Measurements from ENCODE around the gene TNFRSF13B. TPM values are rescaled to one million over a fixed set of nuclear protein-coding genes. Genes with fewer than 3 reads are reported as not detected.

The TNFRSF13B gene
- total RNA-seq (2021; ENCODE audit: unreplicated experiment): not detected
- not detected for polyA plus RNA-seq (2012; ENCODE audit: insufficient read length)
- Bru-seq, nascent RNA: percentile 13 among the genes with signal in this experiment
- percentile 8 among the genes with signal in this experiment for BruChase-seq, experiment 1, labeled RNA remaining after a 2-hour chase
- percentile 20 among the genes with signal in this experiment for BruChase-seq, experiment 2, labeled RNA remaining after a 6-hour chase
- long read RNA-seq: 0 reads

GRCh38 chr17:16971458-16972338 is at the start of gene TNFRSF13B:
Gene TNFRSF13B (minus strand): TSS chr17:16972118. CDS start chr17:16972075, 43 bp downstream.
- Histone ChIP-seq H3K36me3 (ENCODE audit: control insufficient read depth, insufficient read depth, low read length) (no peaks in the 10 kb centered on the region), H3K27me3 (ENCODE audit: control insufficient read depth, insufficient read depth, low read length) (no peaks in the 10 kb centered on the region), H3K4me3 (ENCODE audit: low read depth in 2 of 2, low read length in 2 of 2) (no peak within 1 kb of the TSS), H3K9me3 (ENCODE audit: control insufficient read depth, insufficient read depth, low read depth, low read length) (no peaks in the 10 kb centered on the region), H3K4me1 (ENCODE audit: control insufficient read depth, insufficient read depth, low read length) (no peaks in the 10 kb centered on the region), H3K27ac (ENCODE audit: low read length) (no peak within 1 kb of the TSS)
- no TSS peak for BruUV-seq (replicated peaks)
- TF ChIP-seq POLR2AphosphoS5 (IDR thresholded peaks at IDR 0.05; ENCODE audit: low read depth, low read length): no peak
- TF ChIP-seq REST (IDR thresholded peaks at IDR 0.05; ENCODE audit: insufficient read depth in 1 of 2, low read depth in 2 of 2, low read length in 1 of 2): no peak
- TF ChIP-seq SIN3A (IDR thresholded peaks at IDR 0.05; ENCODE audit: borderline replicate concordance, insufficient read depth, low read depth, low read length): no peak
- no peak for TF ChIP-seq TCF7L2 (IDR thresholded peaks at IDR 0.05; ENCODE audit: low read depth, low read length)
- no peak for TF ChIP-seq CTCF (IDR thresholded peaks at IDR 0.05)
- DNase-seq (ENCODE audit: low read depth, low spot score) (no peak), ATAC-seq (no peak)
- ChIA-PET POLR2A (no interaction called here), CTCF (no interaction called here)
- in situ Hi-C loops (cut with HindIII; ENCODE audit: low pct_unique_long_range_greater_than_20kb, low sequenced_read_pairs) (no loop called here), intact Hi-C loops (cut with micrococcal nuclease; ENCODE audit: unreplicated experiment) (no loop called here)

- no peak overlapping the region for H3K4me3 ChIP-seq (ENCODE audit: low read depth in 2 of 2, low read length in 2 of 2)
- ChIA-PET POLR2A (no interaction called here), CTCF (no interaction called here)
- DNase-seq (ENCODE audit: low read depth, low spot score) (no peak), ATAC-seq (peak; percentile 58)
- TF ChIP-seq REST (IDR thresholded peaks at IDR 0.05; ENCODE audit: insufficient read depth in 1 of 2, low read depth in 2 of 2, low read length in 1 of 2): no peak
- no peak for TF ChIP-seq TCF7L2 (IDR thresholded peaks at IDR 0.05; ENCODE audit: low read depth, low read length)
- no peak for TF ChIP-seq POLR2AphosphoS5 (IDR thresholded peaks at IDR 0.05; ENCODE audit: low read depth, low read length)
- no peak for TF ChIP-seq CTCF (IDR thresholded peaks at IDR 0.05)
- no peak for TF ChIP-seq SIN3A (IDR thresholded peaks at IDR 0.05; ENCODE audit: borderline replicate concordance, insufficient read depth, low read depth, low read length)
- H3K36me3 ChIP-seq (ENCODE audit: control insufficient read depth, insufficient read depth, low read length): no peaks in the 10 kb centered on the region
- no peaks in the 10 kb centered on the region for H3K9me3 ChIP-seq (ENCODE audit: control insufficient read depth, insufficient read depth, low read depth, low read length)
- in situ Hi-C loops (cut with HindIII; ENCODE audit: low pct_unique_long_range_greater_than_20kb, low sequenced_read_pairs): no loop called here
- intact Hi-C loops (cut with micrococcal nuclease; ENCODE audit: unreplicated experiment): no loop called here
- H3K4me1 ChIP-seq (ENCODE audit: control insufficient read depth, insufficient read depth, low read length): 0 out of 2 replicates have a peak, but pooled peaks cover 4% of the 10 kb centered on the region
- no peak overlapping the region for H3K27ac ChIP-seq (ENCODE audit: low read length)
- no peaks in the 10 kb centered on the region for H3K27me3 ChIP-seq (ENCODE audit: control insufficient read depth, insufficient read depth, low read length)
- no TSS peak for BruUV-seq (replicated peaks)
These were observed 49.4 kb upstream of the TNFRSF13B start for GRCh38 chr17:17021194-17021863.
